ENCODE results near the gene DMXL1. TPM values are rescaled to one million over a fixed set of nuclear protein-coding genes. Genes with fewer than 3 reads are reported as not detected.

DMXL1 gene
- total RNA-seq, 1 experiment from 2014 or later = 43.3 TPM

GRCh38 chr5:119079318-119079921 is 8.5 kb downstream of the DMXL1 start:
- Mint-ChIP-seq H3K4me3 (ENCODE audit: low read depth, unreplicated experiment) (no peak overlapping the region), H3K36me3 (ENCODE audit: insufficient read depth, unreplicated experiment) (no peaks in the 10 kb centered on the region), H3K4me1 (ENCODE audit: low read depth, unreplicated experiment) (peaks cover 35% of the 10 kb centered on the region), H3K27me3 (ENCODE audit: unreplicated experiment) (no peaks in the 10 kb centered on the region), H3K27ac (ENCODE audit: unreplicated experiment) (peak overlapping the region; percentile 1), H3K9me3 (ENCODE audit: low read depth, unreplicated experiment) (no peaks in the 10 kb centered on the region)
- no peak for DNase-seq
- no TSS peak for BruUV-seq (replicated peaks)
- CTCF ChIA-PET = no interaction called here
- intact Hi-C loops (cut with micrococcal nuclease; ENCODE audit: unreplicated experiment) = no loop called here
- no peak for TF ChIP-seq CTCF (IDR thresholded peaks at IDR 0.05; ENCODE audit: unreplicated experiment)

GRCh38 chr5:119080936-119081335 is 10.0 kb downstream of the DMXL1 start:
- DNase-seq = no peak
- no peaks in the 10 kb centered on the region for H3K27me3 Mint-ChIP-seq (ENCODE audit: unreplicated experiment)
- H3K27ac Mint-ChIP-seq (ENCODE audit: unreplicated experiment) = no peak overlapping the region
- no peak for TF ChIP-seq CTCF (IDR thresholded peaks at IDR 0.05; ENCODE audit: unreplicated experiment)
- H3K9me3 Mint-ChIP-seq (ENCODE audit: low read depth, unreplicated experiment) = no peaks in the 10 kb centered on the region
- no peak overlapping the region for H3K4me3 Mint-ChIP-seq (ENCODE audit: low read depth, unreplicated experiment)
- CTCF ChIA-PET = no interaction called here
- peaks cover 35% of the 10 kb centered on the region for H3K4me1 Mint-ChIP-seq (ENCODE audit: low read depth, unreplicated experiment)
- no TSS peak for BruUV-seq (replicated peaks)
- intact Hi-C loops (cut with micrococcal nuclease; ENCODE audit: unreplicated experiment) = no loop called here
- H3K36me3 Mint-ChIP-seq (ENCODE audit: insufficient read depth, unreplicated experiment) = no peaks in the 10 kb centered on the region

- Mint-ChIP-seq H3K27ac (ENCODE audit: unreplicated experiment) (no peak overlapping the region), H3K9me3 (ENCODE audit: low read depth, unreplicated experiment) (no peaks in the 10 kb centered on the region)
- intact Hi-C loops (cut with micrococcal nuclease; ENCODE audit: unreplicated experiment) = no loop called here
These were observed 11.8 kb downstream of the DMXL1 start for GRCh38 chr5:119082691-119083090.

GRCh38 chr5:119083679-119084078 is 12.8 kb downstream of the DMXL1 start:
- Mint-ChIP-seq H3K4me1 (ENCODE audit: low read depth, unreplicated experiment) (peaks cover 36% of the 10 kb centered on the region), H3K36me3 (ENCODE audit: insufficient read depth, unreplicated experiment) (no peaks in the 10 kb centered on the region), H3K9me3 (ENCODE audit: low read depth, unreplicated experiment) (no peaks in the 10 kb centered on the region), H3K4me3 (ENCODE audit: low read depth, unreplicated experiment) (no peak overlapping the region), H3K27ac (ENCODE audit: unreplicated experiment) (no peak overlapping the region), H3K27me3 (ENCODE audit: unreplicated experiment) (no peaks in the 10 kb centered on the region)
- CTCF ChIA-PET = no interaction called here
- DNase-seq = no peak
- no peak for TF ChIP-seq CTCF (IDR thresholded peaks at IDR 0.05; ENCODE audit: unreplicated experiment)
- no TSS peak for BruUV-seq (replicated peaks)
- intact Hi-C loops (cut with micrococcal nuclease; ENCODE audit: unreplicated experiment) = no loop called here

More at GRCh38 chr5:119082691-119083090, 11.8 kb downstream of the DMXL1 start:
- H3K36me3 Mint-ChIP-seq (ENCODE audit: insufficient read depth, unreplicated experiment) = no peaks in the 10 kb centered on the region
- no TSS peak for BruUV-seq (replicated peaks)
- CTCF ChIA-PET = no interaction called here
- H3K4me3 Mint-ChIP-seq (ENCODE audit: low read depth, unreplicated experiment) = no peak overlapping the region
- H3K4me1 Mint-ChIP-seq (ENCODE audit: low read depth, unreplicated experiment) = peaks cover 39% of the 10 kb centered on the region
- no peak for DNase-seq
- no peaks in the 10 kb centered on the region for H3K27me3 Mint-ChIP-seq (ENCODE audit: unreplicated experiment)
- TF ChIP-seq CTCF (IDR thresholded peaks at IDR 0.05; ENCODE audit: unreplicated experiment) = no peak
